Activated CD4-positive, alpha-beta memory T cell treated with anti-CD3 and anti-CD28 coated beads, Interleukin-2, amount 10 ng/mL, durations not matched to agents 7 days and 5 days (primary cell): ENCODE results near the gene TFCP2L1. TPM values are rescaled to one million over a fixed set of nuclear protein-coding genes. Genes with fewer than 3 reads are reported as not detected.
"Not testable (repeated sequence)": the region's sequence is repeated elsewhere in the genome, so short reads cannot be mapped to it uniquely, and the experiment has no call there.

Experiments used
- CTCF ChIA-PET: fragments of 350-600 bp; sonication (Branson Sonifier 250); formaldehyde crosslinking; loops from one replicate; lab custom pipeline; 2021; ENCODE audit warnings: antibody characterized with exemption, inconsistent platforms; lab: Charles Lee
- POLR2A ChIA-PET: fragments of 350-600 bp; sonication (Branson Sonifier 250); formaldehyde crosslinking; loops from one replicate; lab custom pipeline; 2021; ENCODE audit warnings: antibody characterized with exemption; lab: Charles Lee
- DNase-seq: peaks from one replicate; pipeline ENCODE4 v3.0.0-alpha.2; 2020
- H3K27ac Mint-ChIP-seq: one replicate; pipeline ENCODE4 v1.8.0; 2021; ENCODE audit warnings: mild to moderate bottlenecking, mixed read lengths
- H3K27me3 Mint-ChIP-seq: one replicate; pipeline ENCODE4 v1.8.0; 2021; ENCODE audit warnings: mixed read lengths
- H3K36me3 Mint-ChIP-seq: one replicate; pipeline ENCODE4 v1.8.0; 2021; ENCODE audit warnings: low read depth, mixed read lengths
- H3K4me1 Mint-ChIP-seq: one replicate; pipeline ENCODE4 v1.8.0; 2021; ENCODE audit warnings: mixed read lengths
- H3K4me3 Mint-ChIP-seq: one replicate; pipeline ENCODE4 v1.8.0; 2021; ENCODE audit warnings: mild to moderate bottlenecking, mixed read lengths
- H3K9me3 Mint-ChIP-seq: one replicate; pipeline ENCODE4 v1.8.0; 2021; ENCODE audit warnings: mixed read lengths
- total RNA-seq, 2 experiments: library from RNA; stranded (reverse); gene quantifications; one replicate each; pipeline ENCODE4 v1.2.3, GENCODE V29; 2021

Gene TFCP2L1
- total RNA-seq, 2 experiments from 2014 or later = 0.08 to 0.28 TPM

GRCh38 chr2:121231385-121232000 is 53.5 kb downstream of the TFCP2L1 start:
- Mint-ChIP-seq H3K4me3 (no peak overlapping the region), H3K9me3 (no peaks in the 10 kb centered on the region), H3K36me3 (no peaks in the 10 kb centered on the region), H3K4me1 (no peaks in the 10 kb centered on the region), H3K27ac (no peak overlapping the region), H3K27me3 (no peaks in the 10 kb centered on the region)
- CTCF ChIA-PET = no interaction called here
- POLR2A ChIA-PET = no interaction called here
- DNase-seq = no peak

- Mint-ChIP-seq H3K4me1 (no peaks in the 10 kb centered on the region), H3K27ac (no peak overlapping the region), H3K4me3 (no peak overlapping the region), H3K9me3 (no peaks in the 10 kb centered on the region), H3K36me3 (no peaks in the 10 kb centered on the region), H3K27me3 (no peaks in the 10 kb centered on the region)
- no peak for DNase-seq
- ChIA-PET CTCF (no interaction called here), POLR2A (no interaction called here)
Observed at GRCh38 chr2:121228521-121228920, 56.5 kb downstream of the TFCP2L1 start.

- H3K27me3 Mint-ChIP-seq, H3K4me1 Mint-ChIP-seq, CTCF ChIA-PET, DNase-seq, H3K4me3 Mint-ChIP-seq, H3K36me3 Mint-ChIP-seq, H3K27ac Mint-ChIP-seq, POLR2A ChIA-PET, H3K9me3 Mint-ChIP-seq: not testable (repeated sequence)
Observed at GRCh38 chr2:121227381-121228144, 57.4 kb downstream of the TFCP2L1 start.

- CTCF ChIA-PET, H3K4me1 Mint-ChIP-seq, H3K27me3 Mint-ChIP-seq, H3K9me3 Mint-ChIP-seq, POLR2A ChIA-PET, H3K36me3 Mint-ChIP-seq, H3K4me3 Mint-ChIP-seq, DNase-seq, H3K27ac Mint-ChIP-seq: not testable (repeated sequence)
Observed at GRCh38 chr2:121225681-121226080, 59.3 kb downstream of the TFCP2L1 start.

- H3K36me3 Mint-ChIP-seq = no peaks in the 10 kb centered on the region
- no peak overlapping the region for H3K27ac Mint-ChIP-seq
- H3K9me3 Mint-ChIP-seq = no peaks in the 10 kb centered on the region
- CTCF ChIA-PET = no interaction called here
- H3K4me1 Mint-ChIP-seq = no peaks in the 10 kb centered on the region
- no peak for DNase-seq
- no peak overlapping the region for H3K4me3 Mint-ChIP-seq
- peaks cover 3% of the 10 kb centered on the region for H3K27me3 Mint-ChIP-seq
- POLR2A ChIA-PET = no interaction called here
Observed at GRCh38 chr2:121220995-121221394, 64.0 kb downstream of the TFCP2L1 start.

- CTCF ChIA-PET = no interaction called here
- H3K36me3 Mint-ChIP-seq = no peaks in the 10 kb centered on the region
- H3K27me3 Mint-ChIP-seq = peaks cover 3% of the 10 kb centered on the region
- POLR2A ChIA-PET = no interaction called here
- H3K9me3 Mint-ChIP-seq = no peaks in the 10 kb centered on the region
- H3K4me1 Mint-ChIP-seq = no peaks in the 10 kb centered on the region
- DNase-seq = no peak
- no peak overlapping the region for H3K4me3 Mint-ChIP-seq
- no peak overlapping the region for H3K27ac Mint-ChIP-seq
Observed at GRCh38 chr2:121219866-121220265, 65.1 kb downstream of the TFCP2L1 start.

GRCh38 chr2:121218386-121218938 is 66.5 kb downstream of the TFCP2L1 start:
- no peaks in the 10 kb centered on the region for H3K4me1 Mint-ChIP-seq
- DNase-seq = no peak
- H3K27ac Mint-ChIP-seq = no peak overlapping the region
- H3K4me3 Mint-ChIP-seq = no peak overlapping the region
- POLR2A ChIA-PET = no interaction called here
- H3K9me3 Mint-ChIP-seq = no peaks in the 10 kb centered on the region
- CTCF ChIA-PET = no interaction called here
- no peaks in the 10 kb centered on the region for H3K36me3 Mint-ChIP-seq
- peaks cover 3% of the 10 kb centered on the region for H3K27me3 Mint-ChIP-seq

GRCh38 chr2:121217627-121218026 is 67.4 kb downstream of the TFCP2L1 start:
- no peak overlapping the region for H3K4me3 Mint-ChIP-seq
- ChIA-PET CTCF (no interaction called here), POLR2A (no interaction called here)
- H3K27me3 Mint-ChIP-seq = peaks cover 3% of the 10 kb centered on the region
- H3K4me1 Mint-ChIP-seq = no peaks in the 10 kb centered on the region
- no peak for DNase-seq
- no peaks in the 10 kb centered on the region for H3K36me3 Mint-ChIP-seq
- H3K9me3 Mint-ChIP-seq = no peaks in the 10 kb centered on the region
- no peak overlapping the region for H3K27ac Mint-ChIP-seq

GRCh38 chr2:121214296-121214695 is 70.7 kb downstream of the TFCP2L1 start:
- Mint-ChIP-seq H3K36me3 (no peaks in the 10 kb centered on the region), H3K9me3 (no peaks in the 10 kb centered on the region), H3K27ac (no peak overlapping the region), H3K27me3 (no peaks in the 10 kb centered on the region), H3K4me1 (no peaks in the 10 kb centered on the region), H3K4me3 (no peak overlapping the region)
- no peak for DNase-seq
- ChIA-PET CTCF (no interaction called here), POLR2A (no interaction called here)

- ChIA-PET POLR2A (no interaction called here), CTCF (no interaction called here)
- DNase-seq = no peak
- no peaks in the 10 kb centered on the region for H3K27me3 Mint-ChIP-seq
- H3K27ac Mint-ChIP-seq = no peak overlapping the region
- H3K4me1 Mint-ChIP-seq = no peaks in the 10 kb centered on the region
- H3K36me3 Mint-ChIP-seq = no peaks in the 10 kb centered on the region
- no peak overlapping the region for H3K4me3 Mint-ChIP-seq
- H3K9me3 Mint-ChIP-seq = no peaks in the 10 kb centered on the region
Observed at GRCh38 chr2:121213386-121213785, 71.6 kb downstream of the TFCP2L1 start.

- H3K27me3 Mint-ChIP-seq = no peaks in the 10 kb centered on the region
- no peak for DNase-seq
- CTCF ChIA-PET = no interaction called here
- H3K36me3 Mint-ChIP-seq = no peaks in the 10 kb centered on the region
- H3K4me3 Mint-ChIP-seq = no peak overlapping the region
- H3K4me1 Mint-ChIP-seq = no peaks in the 10 kb centered on the region
- H3K27ac Mint-ChIP-seq = no peak overlapping the region
- H3K9me3 Mint-ChIP-seq = no peaks in the 10 kb centered on the region
- POLR2A ChIA-PET = no interaction called here
Observed at GRCh38 chr2:121212661-121213325, 72.2 kb downstream of the TFCP2L1 start.

- no peaks in the 10 kb centered on the region for H3K27me3 Mint-ChIP-seq
- no peaks in the 10 kb centered on the region for H3K4me1 Mint-ChIP-seq
- no peak overlapping the region for H3K27ac Mint-ChIP-seq
- H3K4me3 Mint-ChIP-seq = no peak overlapping the region
- no peaks in the 10 kb centered on the region for H3K9me3 Mint-ChIP-seq
- ChIA-PET POLR2A (no interaction called here), CTCF (no interaction called here)
- DNase-seq = no peak
- H3K36me3 Mint-ChIP-seq = no peaks in the 10 kb centered on the region
Observed at GRCh38 chr2:121211689-121212151, 73.3 kb downstream of the TFCP2L1 start.

- Mint-ChIP-seq H3K9me3 (no peaks in the 10 kb centered on the region), H3K27ac (no peak overlapping the region), H3K4me1 (no peaks in the 10 kb centered on the region), H3K36me3 (no peaks in the 10 kb centered on the region), H3K4me3 (no peak overlapping the region), H3K27me3 (no peaks in the 10 kb centered on the region)
- no peak for DNase-seq
- ChIA-PET CTCF (no interaction called here), POLR2A (no interaction called here)
Observed at GRCh38 chr2:121211251-121211650, 73.8 kb downstream of the TFCP2L1 start.
